Stimulated activated CD8-positive, alpha-beta memory T cell treated with anti-CD3 and anti-CD28 coated beads, Interleukin-15, amount 100 ng/mL, for 48 hours (primary cell): ENCODE data around the gene TTC28.

Experiments used
- DNase-seq, 2 donors: peaks; one replicate each; pipeline ENCODE4 v3.0.0-alpha.2; 2020; ENCODE audit warnings: low read depth in 2 of 2

The TTC28 gene

GRCh38 chr22:28282405-28283067 is 397.1 kb downstream of the TTC28 start:
- DNase-seq, result no peak

GRCh38 chr22:28279888-28280287 is 399.8 kb downstream of the TTC28 start:
- DNase-seq, result no peak

GRCh38 chr22:28269277-28269676 is 410.4 kb downstream of the TTC28 start:
- DNase-seq, result no peak

- no peak for DNase-seq
Measured at GRCh38 chr22:28268850-28269249, 410.8 kb downstream of the TTC28 start.

- no peak for DNase-seq
Measured at GRCh38 chr22:28268171-28268570, 411.5 kb downstream of the TTC28 start.

- no peak for DNase-seq
Measured at GRCh38 chr22:28260619-28261018, 419.0 kb downstream of the TTC28 start.

GRCh38 chr22:28259774-28260312 is 419.8 kb downstream of the TTC28 start:
- DNase-seq, result no peak

- no peak for DNase-seq
Measured at GRCh38 chr22:28254396-28254795, 425.2 kb downstream of the TTC28 start.

GRCh38 chr22:28252539-28252938 is 427.1 kb downstream of the TTC28 start:
- no peak for DNase-seq

GRCh38 chr22:28250036-28250695 is 429.5 kb downstream of the TTC28 start:
- no peak for DNase-seq

GRCh38 chr22:28249402-28249801 is 430.2 kb downstream of the TTC28 start:
- DNase-seq, result no peak

GRCh38 chr22:28247667-28248363 is 431.8 kb downstream of the TTC28 start:
- DNase-seq, result no peak

- DNase-seq, result no peak
Measured at GRCh38 chr22:28247136-28247535, 432.5 kb downstream of the TTC28 start.

- DNase-seq, result no peak
Measured at GRCh38 chr22:28246397-28246796, 433.2 kb downstream of the TTC28 start.

- no peak for DNase-seq
Measured at GRCh38 chr22:28245579-28246224, 433.9 kb downstream of the TTC28 start.

- DNase-seq, result no peak
Measured at GRCh38 chr22:28244757-28245156, 434.9 kb downstream of the TTC28 start.

GRCh38 chr22:28243539-28243938 is 436.1 kb downstream of the TTC28 start:
- DNase-seq, result no peak

GRCh38 chr22:28241656-28242290 is 437.9 kb downstream of the TTC28 start:
- no peak for DNase-seq

GRCh38 chr22:28239941-28240340 is 439.7 kb downstream of the TTC28 start:
- DNase-seq, result no peak

- no peak for DNase-seq
Measured at GRCh38 chr22:28237783-28238182, 441.9 kb downstream of the TTC28 start.

GRCh38 chr22:28237112-28237511 is 442.5 kb downstream of the TTC28 start:
- no peak for DNase-seq

- no peak for DNase-seq
Measured at GRCh38 chr22:28232204-28232603, 447.4 kb downstream of the TTC28 start.
